HG02840 (cell line): Measurements from ENCODE around the gene TOPAZ1.
"Not testable (repeated sequence)": the region's sequence is repeated elsewhere in the genome, so short reads cannot be mapped to it uniquely, and the experiment has no call there.

Experiments
- ATAC-seq: cut with Tn5 transposase; IDR thresholded peaks from one replicate; pipeline ENCODE4 v1.9.1; 2021; ENCODE audit warnings: mild to moderate bottlenecking, moderate library complexity, moderate number of reproducible peaks; ENCODE audit not compliant: unreplicated experiment, low FRiP score

The TOPAZ1 gene

DNA sequence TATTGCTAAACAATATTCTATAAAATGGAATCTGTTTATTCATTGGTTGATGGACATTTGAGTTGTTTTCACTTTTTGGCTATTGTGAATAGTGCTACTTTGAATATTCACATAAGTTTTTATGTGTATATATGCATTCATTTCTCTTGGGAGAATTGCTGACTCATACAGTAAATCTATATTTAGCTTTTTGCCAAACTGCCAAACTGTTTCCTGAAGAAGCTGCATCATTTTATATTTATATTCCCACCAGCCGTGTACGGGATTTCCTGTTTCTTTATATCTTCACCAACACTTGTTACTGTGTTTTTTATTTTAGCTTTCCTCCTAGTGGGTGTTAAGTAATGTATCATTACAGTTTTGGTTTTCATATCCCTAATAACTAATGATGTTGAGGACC lies 84.3 kb downstream of the TOPAZ1 start:
- ATAC-seq: no peak

DNA sequence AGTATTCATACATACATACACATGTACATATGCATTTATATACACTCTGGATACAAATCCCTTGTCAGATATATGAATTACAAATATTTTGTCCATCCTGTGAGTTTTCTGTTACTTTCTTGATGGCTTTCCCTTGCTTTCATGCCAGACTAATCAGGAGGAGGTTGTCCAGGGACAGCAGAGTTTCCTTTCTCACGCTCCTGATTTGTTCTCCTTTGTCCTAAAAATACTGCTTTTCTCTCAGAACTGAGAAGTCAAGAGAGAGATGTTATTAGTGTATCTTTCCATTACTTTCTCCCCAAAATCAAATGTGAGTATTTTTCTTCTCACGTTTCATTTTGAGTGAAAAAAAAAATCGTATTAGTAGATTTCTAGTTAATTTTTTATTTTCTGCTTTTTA lies 84.8 kb downstream of the TOPAZ1 start:
- no peak for ATAC-seq

DNA sequence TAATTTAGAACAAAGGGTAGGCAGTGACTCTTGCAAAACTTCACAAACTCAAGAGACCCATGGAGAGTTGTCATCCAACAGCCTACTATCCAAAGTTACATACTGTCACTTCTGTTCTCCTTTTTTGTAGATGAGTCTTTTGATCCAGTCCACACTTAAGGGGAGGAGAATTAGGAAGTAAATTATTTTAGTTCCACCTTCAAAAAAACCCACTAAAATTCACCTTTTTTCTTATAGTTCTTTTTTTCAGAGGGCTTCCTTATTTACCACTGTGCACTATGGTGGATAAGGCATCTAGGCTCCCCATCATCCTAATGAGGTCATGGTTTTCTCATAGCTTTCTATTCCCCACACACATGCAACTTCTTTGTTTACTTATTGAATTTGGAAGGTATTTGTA lies 88.3 kb downstream of the TOPAZ1 start:
- no peak for ATAC-seq

DNA sequence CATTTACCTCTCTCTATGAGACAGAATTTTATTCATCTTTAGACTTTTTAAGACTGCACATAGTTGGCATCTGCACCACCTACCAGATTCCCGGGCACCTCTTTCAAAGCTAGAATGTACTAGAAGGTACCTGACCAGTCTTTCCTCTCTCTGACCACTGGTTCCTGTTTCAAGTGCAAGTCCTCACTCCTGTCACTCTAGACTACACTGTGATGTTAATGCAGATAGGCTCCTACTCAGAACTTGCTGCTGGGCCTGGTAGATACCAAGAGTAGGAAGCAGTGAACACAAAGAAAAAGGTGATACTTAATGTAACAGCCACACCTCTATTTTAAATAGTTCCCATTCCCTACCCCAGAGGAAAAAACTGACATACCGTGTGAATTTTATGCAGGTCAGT lies 88.8 kb downstream of the TOPAZ1 start:
- no peak for ATAC-seq

DNA sequence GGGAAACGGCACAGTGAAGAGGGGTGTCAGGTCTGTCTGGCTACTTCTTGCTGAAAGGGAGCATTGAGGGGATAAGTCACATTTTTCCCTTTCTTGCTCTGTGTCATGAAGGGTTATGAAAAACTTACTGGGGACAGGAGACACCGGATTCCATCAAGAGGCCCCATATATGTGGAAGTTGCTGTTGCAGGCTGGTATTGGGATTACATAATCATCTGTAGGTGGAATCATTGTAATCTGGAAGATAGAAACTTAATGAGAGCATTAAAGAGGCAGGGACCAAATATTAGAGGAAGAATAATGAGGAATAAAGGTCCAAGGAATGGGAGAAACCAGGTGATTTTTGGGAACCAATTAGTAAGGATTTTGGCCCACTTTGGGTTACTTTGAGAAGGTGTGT lies 92.6 kb downstream of the TOPAZ1 start:
- no peak for ATAC-seq

DNA sequence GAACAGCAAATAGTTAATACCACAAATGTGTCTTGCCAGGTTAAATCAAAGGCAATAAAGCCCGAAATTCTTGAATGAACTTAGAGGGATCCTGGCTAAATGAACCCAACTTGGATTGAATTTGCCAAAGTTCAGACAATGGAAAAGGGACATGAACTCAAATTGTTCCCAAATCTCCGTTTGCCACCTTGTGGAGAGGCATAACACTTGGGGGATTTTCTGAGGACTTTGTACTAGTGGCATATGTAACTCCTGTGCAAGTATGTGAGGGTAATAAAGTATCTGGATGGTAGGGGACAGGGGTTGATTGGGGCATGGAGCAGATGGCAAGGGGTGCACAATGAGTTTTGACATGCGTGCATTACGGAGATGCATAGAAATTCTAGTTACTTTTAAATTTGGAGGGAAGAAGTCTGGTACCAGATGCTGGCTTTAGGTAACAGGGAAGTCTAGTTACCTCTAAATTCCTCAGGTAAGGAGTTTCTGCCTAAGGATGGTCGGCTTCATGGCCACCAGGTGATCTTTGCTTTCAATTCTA lies 95.6 kb downstream of the TOPAZ1 start:
- ATAC-seq: no peak

DNA sequence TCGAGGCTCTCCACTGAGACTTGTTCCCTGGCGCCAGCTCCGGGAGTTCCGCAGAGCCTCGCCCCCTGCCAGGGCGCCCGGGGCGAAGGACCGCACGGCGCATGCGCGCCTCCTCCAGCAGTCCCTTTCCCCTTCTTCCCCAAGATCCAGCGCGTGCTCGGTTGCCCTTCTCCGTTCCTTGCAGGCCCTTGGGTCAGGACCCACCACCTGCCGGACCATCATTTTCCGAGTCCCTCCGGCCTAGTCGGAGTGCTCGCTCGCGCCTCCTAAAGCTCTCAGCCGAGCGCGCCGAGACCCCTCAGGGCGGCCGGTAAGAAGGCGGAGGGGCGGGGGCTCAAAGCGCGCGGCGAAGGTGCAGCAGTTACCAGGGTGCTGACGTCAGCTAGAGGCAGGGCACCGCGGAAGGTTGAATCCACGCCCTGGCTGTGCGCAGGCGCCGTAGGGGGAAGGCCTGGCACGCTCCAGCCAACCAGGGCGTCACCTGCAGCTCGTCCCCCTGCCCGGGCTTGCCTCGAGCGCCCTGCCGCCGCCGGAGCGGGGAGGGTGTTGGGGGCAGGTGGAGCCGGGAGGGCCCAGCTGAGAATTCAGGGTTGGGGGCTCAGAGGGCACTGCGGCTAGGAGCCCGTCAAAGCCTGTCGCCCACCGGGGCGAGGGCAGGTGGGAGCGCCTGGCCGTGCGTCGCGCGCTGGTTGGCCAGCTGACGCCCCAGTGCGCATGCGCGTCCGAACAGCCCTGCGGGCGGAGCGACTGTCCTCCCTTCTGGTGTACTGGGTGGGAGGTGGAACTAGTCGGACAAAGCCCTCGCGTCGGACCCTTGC lies 96.5 kb downstream of the TOPAZ1 start, which contains the start of gene TCAIM:
TSS of gene TCAIM (plus strand) at position 757 of the 818 bp plus-strand sequence. CDS start 16,017 bp downstream, outside the sequence.
- ATAC-seq: peak; percentile 94

DNA sequence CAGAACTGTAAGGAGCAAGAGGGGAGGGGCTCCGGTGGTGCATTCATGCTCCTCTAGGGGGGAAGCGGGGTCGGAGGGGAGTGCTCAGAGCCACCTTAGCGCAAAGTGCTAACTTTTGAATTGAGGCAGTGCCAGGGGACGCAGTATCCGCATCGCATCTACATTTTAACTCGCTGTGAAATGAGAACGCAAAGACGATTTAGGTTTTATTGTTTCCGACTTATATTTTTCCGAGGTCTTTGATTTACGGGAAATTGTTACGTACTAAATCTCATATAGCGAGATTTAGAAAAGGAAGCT lies 97.1 kb downstream of the TOPAZ1 start:
- ATAC-seq: no peak

DNA sequence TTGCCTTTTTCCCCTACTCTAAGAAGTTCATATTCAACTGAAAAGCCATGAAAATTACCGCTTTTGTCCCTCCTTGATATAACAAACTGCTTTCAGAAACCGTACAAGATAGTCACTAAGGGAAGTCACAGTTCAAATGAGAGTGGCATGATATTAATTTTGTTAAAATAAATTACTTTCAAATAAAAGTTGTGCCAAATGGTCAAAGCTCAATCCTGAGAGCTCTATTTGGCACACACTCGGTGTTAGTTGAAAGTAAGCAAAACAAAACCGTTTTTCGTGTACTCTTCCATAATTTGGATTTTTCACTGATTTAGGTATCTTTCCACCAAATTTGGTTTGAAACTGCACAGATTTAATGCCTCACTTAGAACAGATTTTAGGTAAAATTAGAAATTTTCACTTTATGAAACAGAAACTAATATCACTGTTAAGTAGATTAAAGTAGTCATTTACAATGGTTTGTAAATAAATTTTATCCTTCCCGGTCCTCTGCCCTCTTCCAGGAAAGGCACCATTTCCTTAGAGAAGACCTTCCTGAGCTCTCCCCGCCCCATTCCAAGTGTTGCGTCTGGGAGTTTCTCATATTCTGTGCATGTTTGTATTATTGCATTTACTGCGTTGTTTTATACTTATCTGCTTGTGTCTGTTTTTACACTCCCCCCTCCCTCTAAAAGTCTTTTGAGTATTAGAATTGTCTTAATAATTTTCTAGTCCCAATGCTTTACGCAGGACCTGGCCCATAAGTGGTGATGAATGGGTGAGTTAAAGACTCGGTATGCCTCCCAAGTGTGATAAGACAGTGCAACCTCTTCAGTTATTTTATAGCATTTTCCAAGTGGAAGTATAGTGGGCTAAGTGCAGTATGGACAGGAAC lies 97.7 kb downstream of the TOPAZ1 start:
- ATAC-seq: no peak

DNA sequence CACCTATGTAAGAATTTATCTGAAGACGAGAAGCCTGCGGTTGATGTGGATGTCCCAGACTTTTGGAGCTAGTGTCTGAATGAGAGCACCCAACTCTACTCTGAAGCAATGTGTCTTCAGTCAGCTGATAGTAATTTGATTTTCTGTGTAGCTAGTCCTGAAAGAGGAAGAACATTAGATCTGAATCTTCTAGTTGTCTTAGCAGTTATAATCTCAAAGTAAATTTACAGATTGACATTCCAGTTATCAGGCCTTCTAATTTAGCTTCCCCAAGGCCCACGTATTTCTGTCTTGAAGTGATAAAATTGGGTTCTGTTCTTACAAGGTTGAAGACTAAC lies 98.3 kb downstream of the TOPAZ1 start:
- ATAC-seq: no peak

DNA sequence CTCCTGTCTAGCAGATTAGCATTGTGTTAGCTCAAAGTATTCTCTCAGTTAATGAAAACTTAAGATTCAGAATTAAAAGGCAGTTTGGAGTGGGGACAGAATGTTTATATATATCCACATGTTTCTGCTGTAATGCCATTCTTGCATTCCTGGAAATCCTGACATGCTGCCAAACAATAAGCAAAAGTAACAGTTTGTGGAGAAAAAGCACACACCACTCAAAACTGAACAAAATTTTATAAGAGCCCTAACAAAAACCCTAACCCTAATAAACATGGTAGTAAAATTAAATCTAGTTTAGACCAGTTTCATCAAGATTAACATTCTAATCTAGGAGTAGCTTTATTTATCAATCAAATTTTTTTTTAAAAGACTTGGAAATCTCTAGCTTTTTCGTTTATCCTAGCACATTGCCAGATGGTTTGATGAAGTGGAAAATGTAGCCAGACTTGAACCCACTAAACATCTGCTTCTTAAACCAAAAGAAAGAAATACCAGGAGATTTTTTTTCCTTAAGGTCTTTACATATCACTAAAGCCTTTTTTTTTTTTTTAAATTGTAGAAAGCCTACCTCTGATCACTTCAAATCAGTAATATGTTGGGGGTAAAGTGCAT lies 100.6 kb downstream of the TOPAZ1 start:
- ATAC-seq: no peak

DNA sequence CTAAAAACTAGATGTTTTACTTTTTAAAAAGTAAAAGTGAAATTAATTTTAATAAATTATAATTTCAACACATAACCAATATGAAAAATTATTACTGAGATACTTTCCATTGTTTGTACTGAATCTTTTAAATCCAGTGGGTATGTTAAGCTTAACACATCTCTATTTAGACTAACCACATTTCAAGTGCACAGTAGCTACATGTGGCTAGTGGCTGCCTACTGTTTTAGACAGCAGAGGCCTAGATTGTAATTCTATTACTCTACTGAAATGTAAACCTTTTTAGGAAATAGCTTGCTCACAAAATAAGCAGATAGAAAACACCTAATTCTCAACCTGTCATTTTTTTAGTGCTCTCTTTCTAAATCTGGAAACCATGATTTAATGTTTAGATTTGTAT lies 101.7 kb downstream of the TOPAZ1 start:
- no peak for ATAC-seq

DNA sequence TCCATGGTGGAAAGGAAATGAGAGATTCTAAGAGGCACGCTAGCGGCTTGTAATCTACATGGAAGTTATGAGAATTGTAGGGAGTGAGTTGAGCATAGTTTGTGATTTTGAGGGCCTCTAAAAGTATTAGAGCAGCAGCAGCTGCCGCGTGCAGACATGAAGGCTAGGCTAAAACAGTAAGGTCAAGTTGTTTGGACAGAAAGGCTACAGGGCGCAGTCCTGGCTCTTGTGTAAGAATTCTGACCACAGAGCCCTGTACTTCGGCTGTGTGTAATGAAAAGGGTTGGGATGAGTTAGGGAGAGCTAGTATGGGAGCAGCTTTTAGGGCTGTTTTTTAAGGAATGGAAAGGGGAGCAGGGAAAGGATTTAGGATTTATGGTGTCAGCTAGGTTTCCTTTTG lies 104.9 kb downstream of the TOPAZ1 start:
- not testable (repeated sequence) for ATAC-seq

DNA sequence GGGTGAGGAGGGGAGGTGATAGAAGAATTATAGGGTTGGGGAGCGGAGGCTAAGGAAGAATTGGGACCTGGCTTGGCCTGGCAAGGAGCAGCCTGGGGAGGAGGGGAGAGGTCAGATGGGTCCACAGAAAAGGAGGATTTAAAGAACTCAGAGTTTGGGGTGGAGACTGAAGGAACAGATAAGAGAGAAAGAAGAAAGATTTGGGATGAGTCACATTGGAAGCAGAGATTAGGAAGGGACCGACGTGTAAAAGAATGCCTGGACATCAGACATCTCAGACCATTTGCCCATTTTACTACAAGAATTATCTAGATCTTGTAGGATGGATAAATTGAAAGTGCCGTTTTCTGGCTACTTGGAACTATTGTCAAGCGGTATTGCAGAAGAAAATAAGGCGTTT lies 107.3 kb downstream of the TOPAZ1 start:
- no peak for ATAC-seq

DNA sequence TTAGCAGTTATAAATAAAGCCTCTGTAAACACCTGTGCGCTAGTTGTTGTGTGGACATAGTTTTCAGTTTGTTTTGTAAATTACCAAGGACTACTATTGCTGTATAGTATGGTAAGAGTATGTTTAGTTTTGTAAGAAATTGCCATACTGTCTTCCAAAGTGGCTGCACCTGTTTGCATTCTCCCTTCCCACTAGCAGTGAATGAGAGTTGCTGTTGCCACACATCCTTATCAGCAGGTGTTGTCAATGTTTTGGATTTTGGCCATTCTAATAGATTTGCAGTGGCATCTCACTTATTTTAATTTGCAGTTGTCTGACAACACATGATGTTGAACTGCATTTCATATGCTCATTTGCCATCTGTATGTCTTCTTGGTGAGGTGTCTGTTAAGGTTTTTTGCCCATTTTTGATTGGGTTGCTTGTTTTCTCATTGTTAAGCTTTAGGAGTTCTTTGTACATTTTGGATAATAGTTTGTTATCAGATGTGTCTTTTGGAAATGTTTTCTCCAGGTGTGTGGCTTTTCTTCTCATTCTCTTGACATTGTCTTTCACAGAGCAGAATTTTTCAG lies 111.8 kb downstream of the TOPAZ1 start:
- no peak for ATAC-seq

DNA sequence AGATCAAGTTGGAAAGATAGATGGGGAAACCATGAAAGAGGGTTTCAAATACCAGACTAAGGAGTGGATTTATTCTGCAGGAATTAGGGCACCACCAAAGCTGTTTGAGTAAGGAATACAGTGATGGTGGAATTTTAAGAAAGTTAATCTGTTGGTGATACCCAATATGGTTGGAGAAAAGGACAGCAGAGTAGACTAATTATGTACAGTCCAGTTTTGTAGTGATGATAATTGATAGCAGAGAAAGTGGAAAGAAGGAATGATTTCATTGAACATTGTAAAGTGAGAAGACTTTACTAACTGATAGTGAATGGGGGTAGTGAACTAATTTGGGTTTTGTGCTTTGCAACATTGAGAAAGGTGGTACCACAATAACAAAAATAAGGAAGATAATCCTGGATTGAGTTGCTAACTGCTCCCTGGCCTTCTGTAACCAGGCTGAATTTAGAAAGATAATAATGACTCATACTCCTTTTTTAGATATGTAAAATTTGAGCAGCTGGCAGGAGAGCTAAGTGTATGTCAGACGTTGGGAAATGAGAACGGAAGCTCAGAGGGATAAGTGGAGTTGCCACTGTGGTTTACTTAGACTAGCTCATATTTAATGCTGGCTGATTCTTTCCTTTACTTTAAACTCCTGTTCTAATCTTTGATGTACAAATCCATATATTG lies 113.8 kb downstream of the TOPAZ1 start:
- ATAC-seq: no peak

DNA sequence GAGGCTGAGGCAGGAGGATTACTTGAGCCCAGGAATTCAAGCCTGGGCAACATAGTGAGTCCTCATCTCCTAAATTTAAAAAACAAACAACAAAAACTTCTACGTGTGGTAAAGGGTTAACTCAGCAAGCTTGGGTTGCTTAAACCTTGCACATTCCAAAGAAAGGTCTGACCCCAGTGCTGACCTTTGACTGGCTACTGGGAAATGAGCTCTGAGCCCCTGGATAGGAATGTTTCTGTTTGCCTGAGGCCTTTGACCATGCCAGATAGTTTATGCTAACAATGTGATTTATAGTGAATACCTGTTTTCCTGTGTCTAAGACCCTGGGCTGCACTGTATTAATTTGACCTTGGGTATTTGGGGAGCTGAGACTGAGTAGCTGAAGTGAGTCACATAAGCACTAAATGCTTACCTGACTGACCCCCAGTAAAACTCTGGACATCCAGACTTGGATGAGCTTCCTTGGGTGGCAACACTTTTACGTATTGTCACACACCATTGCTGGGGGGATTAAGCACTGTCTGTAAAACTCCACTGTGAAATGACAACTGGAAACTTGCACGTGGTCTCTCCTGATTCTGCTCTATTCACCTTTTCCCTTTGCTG lies 117.6 kb downstream of the TOPAZ1 start:
- ATAC-seq: no peak

DNA sequence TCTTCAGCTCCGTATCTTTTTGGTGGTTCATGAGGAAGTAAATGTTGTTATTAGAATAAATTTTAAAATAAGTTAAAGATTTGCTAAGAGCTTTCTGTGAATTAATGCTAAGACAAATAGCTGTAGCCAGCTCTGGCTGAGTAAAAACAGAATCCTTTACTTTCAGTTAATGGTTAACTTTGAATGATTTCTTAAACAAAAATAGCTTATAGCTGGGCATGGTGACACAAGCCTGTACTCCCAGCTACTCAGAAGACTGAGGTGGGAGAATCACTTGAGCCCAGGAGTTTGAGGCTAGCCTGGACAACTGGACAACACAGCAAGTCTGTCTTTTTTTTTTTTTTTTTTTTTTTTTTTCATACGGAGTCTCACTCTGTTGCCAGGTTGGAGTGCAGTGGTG lies 121.9 kb downstream of the TOPAZ1 start:
- no peak for ATAC-seq

DNA sequence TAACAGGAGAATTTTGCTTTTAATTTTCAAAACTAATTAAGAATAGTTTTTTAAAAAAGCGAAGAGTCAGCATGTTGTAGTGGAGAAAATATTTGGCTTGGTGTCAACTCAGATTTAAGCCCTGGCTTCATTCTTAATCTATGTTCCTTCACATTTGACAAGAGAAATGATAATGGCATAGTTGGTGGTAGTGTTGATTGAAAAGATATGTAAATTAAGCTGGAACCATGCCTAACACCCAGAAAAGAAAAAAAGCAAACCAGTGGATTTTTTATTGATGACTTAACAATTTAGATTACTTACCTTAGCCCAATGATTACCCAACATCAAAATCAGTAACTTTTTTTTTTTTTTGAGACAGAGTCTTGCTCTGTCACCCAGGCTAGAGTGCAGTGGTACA lies 124.3 kb downstream of the TOPAZ1 start:
- no peak for ATAC-seq

DNA sequence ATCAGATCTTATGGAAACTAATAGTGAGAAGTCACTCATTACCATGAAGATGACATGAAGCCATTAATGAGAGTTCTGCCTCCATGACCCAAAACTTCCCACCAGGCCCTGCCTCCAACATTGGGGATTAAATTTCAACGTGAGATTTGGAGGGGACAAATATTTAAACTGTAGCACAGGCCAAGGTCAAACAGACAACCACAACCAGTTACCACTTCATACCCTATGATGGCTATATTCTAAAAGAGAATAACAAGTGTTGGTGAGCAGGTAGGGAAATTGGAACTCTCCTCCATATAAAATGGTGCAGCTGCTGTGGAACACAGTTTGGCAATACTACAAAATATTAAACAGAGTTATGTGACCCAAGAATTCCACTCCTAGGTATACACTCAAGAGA lies 133.8 kb downstream of the TOPAZ1 start:
- ATAC-seq: no peak
